ENCODE measurements around the gene HES7. TPM values are rescaled to one million over a fixed set of nuclear protein-coding genes. Genes with fewer than 3 reads are reported as not detected.

The HES7 gene
- total RNA-seq, 4 donors from 2014 or later = not detected

GRCh38 chr17:8162997-8163977, 39.4 kb upstream of the HES7 start:
- no peak for TF ChIP-seq CTCF (IDR thresholded peaks at IDR 0.05; ENCODE audit: low read depth)

DNA sequence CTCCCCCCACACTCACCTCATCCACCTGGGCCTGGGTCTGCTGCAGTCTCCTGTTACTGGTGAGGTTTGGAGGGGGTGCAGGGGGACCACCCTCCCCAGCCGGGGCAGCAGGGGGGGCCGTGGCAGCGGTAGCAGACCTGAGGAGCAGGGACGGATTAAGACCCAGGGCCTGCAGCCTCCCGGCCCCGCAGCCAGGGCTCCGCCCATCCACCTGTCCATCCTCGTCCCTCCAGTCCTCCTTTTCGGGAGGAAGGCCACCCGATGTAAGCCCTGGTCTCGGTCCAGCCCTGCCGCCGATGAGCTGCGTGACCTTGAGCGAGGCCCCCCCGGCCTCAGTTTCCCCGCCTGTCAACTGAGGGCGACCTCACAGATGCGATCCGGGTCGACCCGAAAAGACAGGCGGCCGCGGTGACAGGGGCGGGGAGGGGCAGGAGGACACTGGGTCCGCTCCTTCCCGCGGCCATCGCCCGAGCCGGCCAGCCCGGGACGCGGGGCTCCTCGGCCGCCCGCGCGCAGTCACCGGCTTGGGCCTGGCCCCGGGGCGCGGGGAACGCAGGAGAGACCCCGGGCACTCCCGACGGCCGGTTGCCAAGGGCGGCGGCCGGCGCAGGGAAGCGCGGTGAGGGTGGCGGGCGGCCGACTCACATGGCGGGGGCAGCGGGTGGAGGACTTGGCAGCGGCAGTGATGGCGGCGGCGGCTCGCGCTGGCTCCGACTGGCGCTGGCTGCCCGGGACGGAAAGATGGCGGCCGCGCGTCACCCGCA, 38.5 kb upstream of the HES7 start, which contains the start of gene VAMP2:
Gene VAMP2 (minus strand): TSS at position 716 of the 764 bp plus-strand sequence. CDS start 69 bp downstream, at position 647.
- no peak for TF ChIP-seq CTCF (IDR thresholded peaks at IDR 0.05; ENCODE audit: low read depth)

DNA sequence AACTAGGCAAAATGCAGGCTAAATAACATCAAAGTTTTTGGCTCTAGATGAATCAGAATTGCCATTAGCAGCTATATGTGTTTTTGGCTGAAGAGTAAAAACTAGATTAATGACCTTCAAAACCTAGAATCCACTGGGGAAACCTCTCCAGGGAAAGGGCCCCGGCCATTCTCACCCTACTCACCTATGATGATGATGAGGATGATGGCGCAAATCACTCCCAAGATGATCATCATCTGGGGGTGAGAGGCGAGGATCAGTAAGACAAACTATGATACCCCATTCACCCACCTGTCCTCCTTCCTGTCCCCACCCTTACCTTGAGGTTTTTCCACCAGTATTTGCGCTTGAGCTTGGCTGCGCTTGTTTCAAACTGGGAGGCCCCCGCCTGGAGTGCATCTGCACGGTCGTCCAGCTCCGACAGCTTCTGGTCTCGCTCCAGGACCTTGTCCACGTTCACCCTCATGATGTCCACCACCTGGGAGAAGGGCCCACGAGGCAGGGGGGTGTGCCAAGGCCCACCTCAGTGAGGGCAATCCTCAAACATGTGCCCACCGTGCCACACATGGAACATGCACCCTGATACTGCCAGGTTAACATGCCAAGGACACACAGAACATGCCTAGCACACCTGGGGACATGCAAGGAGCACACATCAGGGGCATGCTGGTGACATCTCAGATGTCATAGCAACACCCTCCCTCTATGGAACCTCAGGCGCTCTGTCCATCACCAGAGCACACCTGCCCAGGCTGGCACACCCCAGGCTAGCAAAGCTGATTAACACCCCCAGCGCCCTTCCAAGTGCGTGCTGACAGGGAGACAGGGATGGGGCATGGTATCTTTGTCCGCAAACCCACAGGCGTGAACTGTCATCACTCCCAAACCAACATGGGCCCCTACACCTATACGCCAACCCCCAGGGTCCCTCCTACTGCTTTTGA, 37.7 kb upstream of the HES7 start:
- no peak for TF ChIP-seq CTCF (IDR thresholded peaks at IDR 0.05; ENCODE audit: low read depth)

- TF ChIP-seq CTCF (IDR thresholded peaks at IDR 0.05; ENCODE audit: low read depth) = no peak
These were observed 36.9 kb upstream of the HES7 start for GRCh38 chr17:8160741-8161221.

GRCh38 chr17:8160224-8160577, 36.3 kb upstream of the HES7 start:
- no peak for TF ChIP-seq CTCF (IDR thresholded peaks at IDR 0.05; ENCODE audit: low read depth)

GRCh38 chr17:8159459-8160223, 35.7 kb upstream of the HES7 start:
- no peak for TF ChIP-seq CTCF (IDR thresholded peaks at IDR 0.05; ENCODE audit: low read depth)
